HepG2 (cell line): ENCODE measurements around the gene NRBF2. TPM values are rescaled to one million over a fixed set of nuclear protein-coding genes. Genes with fewer than 3 reads are reported as not detected.

Experiments
- ATAC-seq: fragments of 200-7000 bp; cut with Tn5 transposase; 3 replicates; pipeline ENCODE4 v1.9.1; 2020; ENCODE audit warnings: mild to moderate bottlenecking, moderate library complexity
- BruUV-seq: library from RNA; stranded (reverse); fragments of 400-500 nt; replicated peaks from 2 replicates; lab custom pipeline; 2021; lab: Mats Ljungman, UMichigan
- CTCF ChIA-PET: fragments of 300-600 bp; formaldehyde crosslinking; extraction: SDS; loops from one replicate; lab custom pipeline; 2021; ENCODE audit warnings: low total read pairs, inconsistent platforms, low intra/inter-chr PET ratio; lab: Yijun Ruan, JAX
- POLR2A ChIA-PET: fragments of 350-600 bp; sonication (Branson Sonifier 250); formaldehyde crosslinking; loops from one replicate; lab custom pipeline; 2020; ENCODE audit warnings: antibody characterized with exemption, inconsistent platforms; lab: Yijun Ruan, JAX
- DNase-seq: peaks from one replicate; pipeline ENCODE4 v3.0.0-alpha.2; 2015; ENCODE audit warnings: low spot score
- FAIRE-seq: peaks from 3 replicates; lab custom pipeline; 2011; peaks lifted over from hg19 to GRCh38; lab: Jason Lieb, UNC
- H2AFZ ChIP-seq: one replicate; pipeline ENCODE4 v1.6.1; 2011; ENCODE audit warnings: low read length, inconsistent platforms
- H3K27ac ChIP-seq: fragments of 300-600 bp; 3 replicates; pipeline ENCODE4 v1.8.0; 2011; ENCODE audit warnings: mixed run types, mild to moderate bottlenecking, mixed read lengths, low read length, inconsistent platforms; ENCODE audit not compliant: insufficient read depth; ENCODE audit errors: extremely low read length
- H3K27me3 ChIP-seq, 2 experiments: fragments of 200-600 bp in 1 of 2; 2 replicates in 1 of 2; 3 replicates in 1 of 2; pipeline versions ENCODE4 v1.6.0 to v1.8.0; 2011; ENCODE audit warnings: low read length in 2 of 2, mild to moderate bottlenecking in 2 of 2, moderate library complexity in 2 of 2, inconsistent platforms in 1 of 2; ENCODE audit not compliant: insufficient read depth in 2 of 2, control insufficient read depth in 1 of 2
- H3K36me3 ChIP-seq, 2 experiments: fragments of 200-600 bp in 1 of 2; replicated peaks in 1 of 2; 2 replicates in 1 of 2; 3 replicates in 1 of 2; pipeline versions ENCODE4 v1.5.1 to v1.8.0; 2011; ENCODE audit warnings: low read length in 2 of 2, inconsistent platforms in 1 of 2; ENCODE audit not compliant: insufficient read depth in 2 of 2, control insufficient read depth in 1 of 2
- H3K4me1 ChIP-seq: 2 replicates; pipeline ENCODE4 v1.5.1; 2012; ENCODE audit warnings: low read length, inconsistent platforms; ENCODE audit not compliant: insufficient read depth
- H3K4me2 ChIP-seq: 2 replicates; pipeline ENCODE4 v1.6.0; 2011; ENCODE audit warnings: low read depth, low read length, inconsistent platforms
- H3K4me3 ChIP-seq, 3 experiments: fragments of 200-600 bp in 1 of 3; sonication (generic), shearing (Covaris generic) in 1 of 3; replicated peaks in 1 of 3; 2 replicates each; pipeline ENCODE4 v1.5.1; 2011 to 2016; ENCODE audit warnings: low read length in 3 of 3, inconsistent platforms in 2 of 3, low read depth in 2 of 3, mild to moderate bottlenecking in 2 of 3, control low read depth in 1 of 3, mixed read lengths in 1 of 3; ENCODE audit not compliant: insufficient read depth in 1 of 3
- H3K79me2 ChIP-seq: one replicate; pipeline ENCODE4 v1.6.1; 2011; ENCODE audit warnings: low read length, inconsistent platforms; ENCODE audit not compliant: insufficient read depth
- H3K9ac ChIP-seq: 2 replicates; pipeline ENCODE4 v1.6.0; 2011; ENCODE audit warnings: mild to moderate bottlenecking, low read depth, low read length, inconsistent platforms; ENCODE audit not compliant: insufficient read depth
- H3K9me3 ChIP-seq: 2 replicates; pipeline ENCODE4 v1.5.1; 2012; ENCODE audit warnings: mild to moderate bottlenecking, low read length
- H4K20me1 ChIP-seq: 2 replicates; pipeline ENCODE4 v1.6.0; 2011; ENCODE audit warnings: inconsistent platforms, mild to moderate bottlenecking, low read length, moderate library complexity; ENCODE audit not compliant: insufficient read depth
- AKAP8 ChIP-seq: sonication (generic); formaldehyde crosslinking; IDR thresholded peaks from 2 replicates; pipeline ENCODE4 v1.5.1; 2020; ENCODE audit warnings: mild to moderate bottlenecking, missing genetic modification reagents
- CREBL2 ChIP-seq: sonication (generic); formaldehyde crosslinking; IDR thresholded peaks from 2 replicates; pipeline ENCODE4 v1.8.1; 2023; ENCODE audit warnings: missing genetic modification reagents, mild to moderate bottlenecking, borderline replicate concordance
- HIVEP1 ChIP-seq: sonication (generic); formaldehyde crosslinking; IDR thresholded peaks from 2 replicates; pipeline ENCODE4 v1.4.0; 2020; ENCODE audit warnings: mild to moderate bottlenecking, missing genetic modification reagents
- KLF11 ChIP-seq: IDR thresholded peaks from 2 replicates; pipeline ENCODE4 v1.6.1; 2016; ENCODE audit warnings: missing compliant biosample characterization
- MNT ChIP-seq: fragments of 450-650 bp; IDR thresholded peaks from 2 replicates; pipeline ENCODE4 v1.6.1; 2016
- MXD4 ChIP-seq: IDR thresholded peaks from 2 replicates; pipeline ENCODE4 v1.6.1; 2016; ENCODE audit warnings: mild to moderate bottlenecking, missing biosample characterization, missing genetic modification reagents
- RXRA ChIP-seq: sonication (generic); formaldehyde crosslinking; IDR thresholded peaks from 2 replicates; pipeline ENCODE4 v1.5.1; 2020; ENCODE audit warnings: missing genetic modification reagents
- ZKSCAN8 ChIP-seq: IDR thresholded peaks from 2 replicates; pipeline ENCODE4 v1.6.1; 2016; ENCODE audit warnings: borderline replicate concordance, missing genetic modification reagents, missing compliant biosample characterization
- ZMAT5 ChIP-seq: sonication (generic); formaldehyde crosslinking; IDR thresholded peaks from 2 replicates; pipeline ENCODE4 v1.5.0; 2020; ENCODE audit warnings: mild to moderate bottlenecking, low read depth, missing genetic modification reagents, borderline replicate concordance
- ZMYM2 ChIP-seq: sonication (generic); formaldehyde crosslinking; IDR thresholded peaks from 2 replicates; pipeline ENCODE4 v1.8.0; 2022; ENCODE audit warnings: mild to moderate bottlenecking, missing genetic modification reagents
- ZNF12 ChIP-seq: sonication (generic); formaldehyde crosslinking; IDR thresholded peaks from 2 replicates; pipeline ENCODE4 v1.5.0; 2020; ENCODE audit warnings: missing genetic modification reagents
- ZNF251 ChIP-seq: sonication (generic); formaldehyde crosslinking; IDR thresholded peaks from 2 replicates; pipeline ENCODE4 v1.9.0; 2021; ENCODE audit warnings: mild to moderate bottlenecking, missing genetic modification reagents
- ZNF619 ChIP-seq: sonication (generic); formaldehyde crosslinking; IDR thresholded peaks from 2 replicates; pipeline ENCODE4 v1.4.0; 2020; ENCODE audit warnings: mild to moderate bottlenecking, missing genetic modification reagents
- ZNF773 ChIP-seq: sonication (generic); formaldehyde crosslinking; IDR thresholded peaks from 2 replicates; pipeline ENCODE4 v1.4.0; 2020; ENCODE audit warnings: missing genetic modification reagents, borderline replicate concordance
- WGBS: methylation state at CpG from one replicate; pipeline ENCODE4 v1.1.6; 2017; ENCODE audit warnings: low lambda C conversion rate; 5-methylcytosine and 5-hydroxymethylcytosine counted together
- in situ Hi-C: cut with HindIII; loops from 2 replicates; pipeline ENCODE4 v1.10.0; 2017; ENCODE audit warnings: low pct_unique_long_range_greater_than_20kb; ENCODE audit not compliant: extremely low pct_ligation_motif_present
- intact Hi-C: fragments of 100-400 bp; cut with micrococcal nuclease; formaldehyde crosslinking; loops from one replicate; pipeline ENCODE4 v1.10.0; 2022; ENCODE audit not compliant: unreplicated experiment
- polyA plus RNA-seq, 8 experiments: library from polyadenylated mRNA; depleted of rRNA in 3 of 8; stranded (reverse) in 7 of 8; unstranded in 1 of 8; fragments of >200 nt; fragmentation: Illumina TruSeq in 4 of 8; extraction: Trizol in 4 of 8; gene quantifications; 2 replicates each; pipeline versions ENCODE4 v1.2.1 to v1.2.3, GENCODE V29; 2011 to 2016; ENCODE audit warnings: low read depth in 4 of 8, missing spikeins in 1 of 8, mixed read lengths in 1 of 8; ENCODE audit not compliant: insufficient read depth in 1 of 8
- total RNA-seq, 5 experiments: library from RNA; depleted of rRNA; stranded (reverse); fragments of >200 nt; fragmentation: Illumina TruSeq; extraction: Trizol; gene quantifications; 2 replicates each; pipeline ENCODE4 v1.2.3, GENCODE V29; 2016; ENCODE audit warnings: low read depth in 1 of 5
- TF ChIP-seq, protein P1 (sequence below): sonication (generic); formaldehyde crosslinking; conservative IDR thresholded peaks from 2 replicates; pipeline ENCODE4 v1.4.0; 2020; ENCODE audit warnings: mild to moderate bottlenecking, missing genetic modification reagents, moderate library complexity

The NRBF2 gene
- total and polyA plus RNA-seq, 2 of the 13 experiments (the other 11 are each of a cell fraction or from before 2014, with no cell fraction given), result 20.0 to 28.4 TPM

- no peaks in the 10 kb centered on the region for H3K27me3 ChIP-seq
- ATAC-seq (no peak), FAIRE-seq (no peak), DNase-seq (no peak)
- 97% methylated on average over 3 of the region's 3 CpGs for WGBS
- no peaks in the 10 kb centered on the region for H3K9me3 ChIP-seq
- no peak overlapping the region for H3K4me3 ChIP-seq
- POLR2A ChIA-PET, result no interaction called here
- TF ChIP-seq MXD4 (CRISPR knock-in tag), result no peak
- no peak for TF ChIP-seq ZNF12 (CRISPR knock-in tag)
- TF ChIP-seq ZNF773 (CRISPR knock-in tag), result no peak
- TF ChIP-seq ZNF619 (CRISPR knock-in tag), result no peak
- no peak for TF ChIP-seq ZNF251 (CRISPR knock-in tag)
- peaks cover 31% of the 10 kb centered on the region for H3K4me1 ChIP-seq
- no peak overlapping the region for H2AFZ ChIP-seq
- H3K79me2 ChIP-seq, result peaks cover 92% of the 10 kb centered on the region
- CTCF ChIA-PET, result no interaction called here
- in situ Hi-C loops, result no loop called here
- peaks cover 0 to 13% of the 10 kb centered on the region in 2 experiments; a peak in 1 of 5 replicates for H3K36me3 ChIP-seq
- peaks cover 39% of the 10 kb centered on the region for H4K20me1 ChIP-seq
- no peak overlapping the region for H3K4me2 ChIP-seq
- BruUV-seq, result no TSS peak
- intact Hi-C loops, result no loop called here
- no peak overlapping the region for H3K9ac ChIP-seq
- H3K27ac ChIP-seq, result no peak overlapping the region
Observed at GRCh38 chr10:63140077-63140476, 6.9 kb downstream of the NRBF2 start.

- no peak for DNase-seq
- H3K36me3 ChIP-seq, result peaks cover 0 to 15% of the 10 kb centered on the region in 2 experiments; a peak in 3 of 5 replicates
- ChIA-PET CTCF (no interaction called here), POLR2A (no interaction called here)
- peaks cover 32% of the 10 kb centered on the region for H4K20me1 ChIP-seq
- no peak overlapping the region for H3K9ac ChIP-seq
- peaks cover 89% of the 10 kb centered on the region for H3K79me2 ChIP-seq
- in situ Hi-C loops (no loop called here), intact Hi-C loops (no loop called here)
- no peak overlapping the region for H2AFZ ChIP-seq
- no TSS peak for BruUV-seq
- WGBS, result 97% methylated on average over 6 of the region's 6 CpGs
- no peak overlapping the region for H3K4me3 ChIP-seq
- H3K27me3 ChIP-seq, result no peaks in the 10 kb centered on the region
- no peak for ATAC-seq
- peaks cover 10% of the 10 kb centered on the region for H3K4me1 ChIP-seq
- no peak for FAIRE-seq
- H3K27ac ChIP-seq, result no peak overlapping the region
- no peaks in the 10 kb centered on the region for H3K9me3 ChIP-seq
- no peak overlapping the region for H3K4me2 ChIP-seq
- TF ChIP-seq RXRA (no peak), AKAP8 (no peak), ZMYM2 (CRISPR knock-in tag) (no peak), KLF11 (no peak), CREBL2 (no peak), HIVEP1 (CRISPR knock-in tag) (no peak), MNT (no peak), ZKSCAN8 (CRISPR knock-in tag) (no peak), ZMAT5 (CRISPR knock-in tag) (no peak)
- TF ChIP-seq, protein P1, sequence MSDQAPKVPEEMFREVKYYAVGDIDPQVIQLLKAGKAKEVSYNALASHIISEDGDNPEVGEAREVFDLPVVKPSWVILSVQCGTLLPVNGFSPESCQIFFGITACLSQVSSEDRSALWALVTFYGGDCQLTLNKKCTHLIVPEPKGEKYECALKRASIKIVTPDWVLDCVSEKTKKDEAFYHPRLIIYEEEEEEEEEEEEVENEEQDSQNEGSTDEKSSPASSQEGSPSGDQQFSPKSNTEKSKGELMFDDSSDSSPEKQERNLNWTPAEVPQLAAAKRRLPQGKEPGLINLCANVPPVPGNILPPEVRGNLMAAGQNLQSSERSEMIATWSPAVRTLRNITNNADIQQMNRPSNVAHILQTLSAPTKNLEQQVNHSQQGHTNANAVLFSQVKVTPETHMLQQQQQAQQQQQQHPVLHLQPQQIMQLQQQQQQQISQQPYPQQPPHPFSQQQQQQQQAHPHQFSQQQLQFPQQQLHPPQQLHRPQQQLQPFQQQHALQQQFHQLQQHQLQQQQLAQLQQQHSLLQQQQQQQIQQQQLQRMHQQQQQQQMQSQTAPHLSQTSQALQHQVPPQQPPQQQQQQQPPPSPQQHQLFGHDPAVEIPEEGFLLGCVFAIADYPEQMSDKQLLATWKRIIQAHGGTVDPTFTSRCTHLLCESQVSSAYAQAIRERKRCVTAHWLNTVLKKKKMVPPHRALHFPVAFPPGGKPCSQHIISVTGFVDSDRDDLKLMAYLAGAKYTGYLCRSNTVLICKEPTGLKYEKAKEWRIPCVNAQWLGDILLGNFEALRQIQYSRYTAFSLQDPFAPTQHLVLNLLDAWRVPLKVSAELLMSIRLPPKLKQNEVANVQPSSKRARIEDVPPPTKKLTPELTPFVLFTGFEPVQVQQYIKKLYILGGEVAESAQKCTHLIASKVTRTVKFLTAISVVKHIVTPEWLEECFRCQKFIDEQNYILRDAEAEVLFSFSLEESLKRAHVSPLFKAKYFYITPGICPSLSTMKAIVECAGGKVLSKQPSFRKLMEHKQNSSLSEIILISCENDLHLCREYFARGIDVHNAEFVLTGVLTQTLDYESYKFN (CRISPR knock-in tag), result no peak
Observed at GRCh38 chr10:63142136-63142535, 9.0 kb downstream of the NRBF2 start.
